DMS53 (cell line): ENCODE data around the gene CSMD2.
A peak's percentile ranks its signal among the peaks of the same experiment; 100 is the strongest.
"Not testable (repeated sequence)": the region's sequence is repeated elsewhere in the genome, so short reads cannot be mapped to it uniquely, and the experiment has no call there.

ENCODE experiments used
- DNase-seq: peaks from one replicate; lab custom pipeline; 2025; lab: John Stamatoyannopoulos, UW

The CSMD2 gene

DNA sequence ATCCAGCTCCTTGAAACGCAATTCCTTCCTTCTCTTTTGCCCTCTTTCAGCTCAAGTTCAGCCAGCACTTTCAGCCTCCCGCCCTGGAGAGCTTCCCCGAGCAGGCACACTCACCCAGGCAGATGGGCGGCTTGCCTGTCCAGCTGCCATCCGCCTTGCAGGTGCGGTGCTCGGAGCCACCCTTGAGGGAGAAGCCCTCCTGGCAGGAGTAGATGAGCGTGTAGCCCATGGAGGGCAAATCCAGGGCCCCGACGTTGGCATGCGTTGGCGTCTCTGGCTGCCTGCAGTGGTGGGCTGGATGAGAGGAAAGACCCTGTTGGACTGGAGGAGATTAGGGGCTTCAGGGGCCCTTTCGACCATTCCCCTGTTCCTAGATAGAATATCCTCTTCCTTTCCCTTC is 632.1 kb downstream of the CSMD2 start:
- DNase-seq, result no peak

DNA sequence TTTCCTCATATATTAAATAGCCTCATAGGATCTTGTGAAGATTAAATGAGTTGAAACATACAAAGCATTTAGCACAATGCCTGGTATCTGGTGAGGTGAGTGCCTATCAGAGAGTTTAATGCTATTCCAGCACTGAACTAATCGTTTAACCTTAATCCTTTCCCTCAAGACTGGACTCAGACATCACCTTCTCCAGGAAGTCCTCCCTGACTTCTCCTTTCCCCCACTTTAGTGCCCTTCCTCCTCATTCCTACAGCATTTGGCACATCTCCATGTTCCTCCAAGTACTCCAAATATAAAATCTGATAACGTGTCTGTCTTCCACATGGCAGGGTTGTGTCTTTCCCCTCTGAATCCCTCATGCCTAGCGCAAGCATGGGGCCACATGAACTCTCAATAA is 632.8 kb downstream of the CSMD2 start:
- no peak for DNase-seq

DNA sequence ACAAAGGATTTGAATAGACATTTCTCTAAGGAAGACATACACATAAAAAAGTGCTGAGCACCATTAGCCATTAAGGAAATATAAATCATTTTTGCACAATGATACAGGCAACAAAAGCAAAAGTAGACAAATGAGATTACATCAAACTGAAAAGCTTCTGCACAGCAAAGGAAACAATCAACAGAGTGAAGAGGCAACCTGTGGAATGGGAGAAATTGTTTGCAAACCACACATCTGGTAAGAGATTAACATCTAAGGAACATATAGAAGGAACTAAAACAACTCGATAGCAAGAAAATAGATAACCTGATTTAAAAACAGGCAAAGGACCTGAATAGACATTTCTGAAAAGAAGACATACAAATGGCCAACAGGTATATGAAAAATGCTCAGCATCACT is 635.1 kb downstream of the CSMD2 start:
- no peak for DNase-seq

DNA sequence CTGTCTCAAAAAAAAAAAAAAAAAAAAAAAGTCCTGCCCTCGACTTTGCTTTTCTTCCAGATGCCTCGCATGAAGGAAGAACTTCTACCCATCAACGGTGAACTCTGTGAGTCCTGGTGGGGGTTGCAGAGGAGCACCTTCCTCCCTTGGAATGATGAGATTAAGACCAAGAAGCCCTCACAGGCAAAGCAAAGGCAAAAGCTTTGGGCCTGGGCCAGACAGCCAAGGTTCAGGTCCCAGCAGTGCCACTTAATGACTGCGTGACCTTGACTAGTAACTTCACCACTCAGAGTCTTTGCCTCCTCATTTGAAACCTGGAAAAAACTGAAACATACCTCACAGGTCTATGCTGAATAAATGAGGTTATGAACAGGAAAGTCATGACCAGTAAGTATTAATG is 637.1 kb downstream of the CSMD2 start:
- no peak for DNase-seq

DNA sequence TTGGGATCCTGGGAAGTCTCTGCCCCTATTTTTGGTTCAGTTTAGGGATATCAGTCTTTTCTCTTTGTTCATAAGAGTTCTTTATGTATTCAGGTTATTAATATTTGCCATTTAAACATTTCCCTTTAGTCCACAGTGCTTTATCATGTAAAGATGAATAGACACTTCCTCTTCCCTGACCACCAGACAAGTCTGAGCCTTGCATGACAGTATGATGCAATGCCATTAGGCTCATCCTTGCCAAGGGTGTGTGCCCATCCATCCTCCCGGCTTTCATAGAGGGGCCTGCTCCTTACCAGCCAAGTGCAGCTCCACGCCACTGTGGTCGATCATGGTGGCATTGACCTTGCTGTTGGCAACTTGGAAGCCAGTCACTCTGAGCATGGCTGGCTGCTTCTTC is 640.4 kb downstream of the CSMD2 start:
- DNase-seq, result no peak

DNA sequence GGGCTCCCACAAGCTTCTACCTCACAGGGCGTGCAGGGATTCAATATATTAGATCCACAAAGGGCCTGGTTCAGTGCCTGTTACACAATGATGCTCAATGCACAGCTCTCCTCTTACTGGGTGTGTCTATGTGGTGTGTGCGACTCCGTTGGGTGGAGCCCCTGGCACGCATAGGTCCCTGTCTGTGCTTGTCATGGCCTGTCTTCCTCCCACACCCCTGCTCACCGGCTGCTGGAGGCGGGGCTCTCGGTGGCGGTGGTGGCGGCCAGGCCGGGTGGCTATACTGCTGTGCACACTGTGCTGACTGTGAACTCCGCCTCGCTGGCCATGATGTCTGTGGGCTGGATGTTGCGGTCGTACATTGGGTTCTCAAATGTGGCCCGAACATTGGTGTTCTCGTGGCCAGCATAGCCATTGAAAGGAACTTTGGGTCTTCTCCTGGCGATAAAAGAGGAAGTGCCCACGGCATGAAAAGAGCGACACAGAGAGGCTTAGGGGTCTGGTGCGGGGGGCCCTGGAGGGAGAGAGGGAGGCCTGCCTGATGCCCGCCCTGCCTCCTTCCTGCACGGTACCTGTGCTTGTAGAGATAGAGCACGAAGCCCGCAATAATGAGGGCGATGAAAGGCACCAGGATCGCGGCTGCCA is 645.7 kb downstream of the CSMD2 start:
- DNase-seq, result no peak

DNA sequence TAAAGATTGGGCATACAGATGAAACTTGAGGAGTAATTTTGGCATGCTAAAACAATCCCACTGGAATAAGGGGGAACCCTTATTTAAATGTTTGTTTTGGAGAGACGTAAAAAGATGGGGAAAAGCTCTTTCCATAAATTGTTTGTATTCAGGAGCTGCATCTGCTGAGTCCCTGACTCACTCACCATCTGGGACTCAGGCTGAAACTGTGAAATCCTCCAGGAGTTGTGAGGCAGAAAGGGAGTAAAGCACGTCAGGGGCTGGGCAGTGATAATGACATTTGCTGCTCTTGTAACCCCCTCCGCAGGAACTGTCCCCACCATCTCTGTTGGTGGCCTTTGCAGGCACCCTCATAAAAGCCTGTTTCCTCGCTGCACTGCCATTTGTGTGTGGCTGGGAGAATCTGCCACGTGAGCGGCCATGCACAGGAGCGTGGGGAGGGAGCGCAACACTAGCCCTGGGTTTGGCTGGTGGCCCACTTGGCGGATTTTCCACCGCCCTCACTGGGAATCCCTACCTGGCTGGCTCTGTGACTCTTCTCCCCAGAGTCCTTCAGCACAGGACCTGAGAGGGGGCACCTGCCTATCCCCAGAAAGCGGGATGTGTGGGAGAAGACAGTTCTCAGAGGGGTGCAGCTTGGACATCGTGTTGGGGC is 647.3 kb downstream of the CSMD2 start:
- DNase-seq, result no peak

DNA sequence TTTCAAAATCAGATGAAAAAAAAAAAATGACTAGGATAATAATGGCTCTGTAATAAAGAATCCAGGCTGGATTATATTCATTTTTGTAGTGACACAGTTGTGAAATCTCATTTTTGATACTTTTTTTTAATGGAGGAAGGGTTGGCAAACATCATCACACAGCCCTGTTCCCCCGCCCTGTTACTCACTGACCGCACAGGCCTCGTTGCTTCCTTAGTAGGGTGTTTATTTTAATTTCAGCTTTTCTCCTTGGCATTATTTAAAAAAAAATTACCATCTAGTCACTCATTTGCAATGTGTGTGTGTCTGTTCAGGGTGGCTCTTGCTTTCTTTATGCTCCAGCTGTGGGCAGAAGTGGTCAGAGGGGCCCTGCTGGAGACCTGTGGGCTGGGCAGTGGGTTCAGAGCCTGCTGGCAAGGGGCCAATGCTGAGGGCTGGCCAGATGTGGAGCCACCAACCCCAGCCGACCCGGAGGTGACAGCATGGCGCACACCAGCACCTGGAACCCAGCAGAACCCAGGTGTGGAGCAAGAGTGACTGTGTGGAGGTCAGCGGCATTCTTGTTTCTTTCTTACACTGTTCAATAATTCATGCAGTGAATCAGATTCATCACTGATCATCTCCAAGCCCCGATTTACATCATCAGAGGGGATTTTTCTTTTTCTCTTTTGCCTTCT is 648.0 kb downstream of the CSMD2 start:
- no peak for DNase-seq

DNA sequence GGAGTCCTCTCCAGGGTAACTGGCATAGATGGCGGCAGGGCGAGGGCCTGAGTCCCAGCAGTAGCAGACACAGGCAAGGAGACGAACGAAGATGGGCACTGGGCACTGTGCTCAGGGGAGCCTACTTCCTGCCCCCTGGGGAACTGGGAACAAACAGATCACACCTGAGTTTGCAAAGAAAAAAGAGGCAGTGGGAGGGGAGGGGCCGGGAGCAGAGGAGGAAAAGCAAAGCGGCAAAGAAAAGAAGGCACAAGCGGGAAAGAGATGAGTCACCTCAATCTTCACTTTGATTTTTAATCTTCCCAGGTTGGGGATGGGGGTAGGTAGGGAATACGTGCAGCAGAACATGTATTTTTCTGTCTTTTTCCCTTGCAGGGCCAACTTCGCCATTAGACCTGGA is 648.6 kb downstream of the CSMD2 start:
- no peak for DNase-seq

DNA sequence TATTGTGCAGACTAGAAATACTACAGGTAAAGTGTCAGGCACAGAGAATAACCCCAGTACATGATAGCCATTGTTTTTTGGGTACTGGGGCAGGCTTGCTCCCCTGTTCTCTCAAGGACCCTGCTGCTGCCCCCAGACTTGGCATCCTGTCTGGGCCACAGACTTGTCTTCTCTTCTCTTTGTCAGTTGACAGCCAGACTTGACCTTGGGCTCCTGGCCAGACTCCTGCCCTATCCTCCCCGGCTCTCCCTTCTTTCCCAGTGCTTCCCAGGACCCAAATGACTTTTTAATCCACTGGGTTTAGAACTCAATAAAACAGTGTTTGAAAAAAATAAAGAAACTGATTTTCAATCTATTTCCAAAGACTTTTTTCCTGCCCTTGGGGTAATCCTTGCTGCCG is 649.4 kb downstream of the CSMD2 start:
- no peak for DNase-seq

DNA sequence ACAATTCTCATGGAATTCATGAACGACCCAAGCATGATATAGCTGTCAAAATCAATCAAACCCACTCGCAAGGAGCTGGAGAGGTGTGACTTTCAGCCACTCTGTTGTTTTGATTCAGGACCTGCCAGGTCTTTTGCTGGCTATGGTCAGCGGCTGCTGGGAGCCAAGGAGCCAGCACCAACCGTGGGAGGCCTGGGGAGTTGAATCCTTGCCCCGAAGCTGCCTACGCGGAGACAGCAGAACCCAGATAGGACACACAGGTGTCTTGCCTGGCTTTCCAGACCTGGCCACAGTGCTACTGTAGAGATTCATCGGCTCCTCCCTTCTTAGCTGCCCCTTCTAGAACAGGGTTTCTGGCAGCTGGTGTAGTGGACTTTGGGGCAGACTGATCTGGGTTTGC is 649.9 kb downstream of the CSMD2 start:
- DNase-seq, result no peak

DNA sequence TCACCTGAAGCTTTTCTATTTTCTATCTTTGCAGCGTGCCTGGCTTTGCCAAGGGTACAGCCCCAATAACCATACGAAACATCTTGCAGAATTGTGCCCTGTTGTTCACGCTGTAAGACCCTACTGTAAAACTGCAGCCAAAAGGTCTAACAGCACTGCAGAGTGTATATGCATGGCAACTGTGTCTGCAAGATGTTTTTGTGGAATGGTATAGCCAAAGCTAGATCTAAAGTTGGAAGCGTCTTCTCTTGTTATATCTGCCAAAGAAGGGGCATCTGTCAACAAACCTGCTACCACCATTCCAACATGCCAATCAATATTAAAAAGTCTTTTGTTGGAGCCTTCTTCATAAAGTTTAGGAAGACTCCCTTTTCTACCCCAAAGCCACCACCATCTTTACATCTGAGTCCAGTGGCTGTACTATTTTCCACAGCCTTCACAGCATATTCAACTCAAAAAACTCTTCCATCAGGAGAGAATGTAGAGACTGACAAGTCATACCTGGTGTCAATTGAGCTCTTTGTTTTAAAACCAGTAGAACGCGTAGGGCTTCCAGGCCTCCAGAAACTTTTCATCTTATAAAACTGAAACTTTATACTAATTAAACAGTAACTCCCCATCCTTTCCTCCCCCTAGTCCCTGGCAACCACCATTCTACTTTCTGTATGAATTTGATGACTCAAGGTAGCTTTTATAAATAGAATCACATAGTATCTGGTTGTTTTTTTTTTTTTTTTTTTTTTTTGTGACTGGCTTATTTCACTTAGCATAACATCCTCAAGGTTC is 652.6 kb downstream of the CSMD2 start:
- peak; percentile 46 for DNase-seq

DNA sequence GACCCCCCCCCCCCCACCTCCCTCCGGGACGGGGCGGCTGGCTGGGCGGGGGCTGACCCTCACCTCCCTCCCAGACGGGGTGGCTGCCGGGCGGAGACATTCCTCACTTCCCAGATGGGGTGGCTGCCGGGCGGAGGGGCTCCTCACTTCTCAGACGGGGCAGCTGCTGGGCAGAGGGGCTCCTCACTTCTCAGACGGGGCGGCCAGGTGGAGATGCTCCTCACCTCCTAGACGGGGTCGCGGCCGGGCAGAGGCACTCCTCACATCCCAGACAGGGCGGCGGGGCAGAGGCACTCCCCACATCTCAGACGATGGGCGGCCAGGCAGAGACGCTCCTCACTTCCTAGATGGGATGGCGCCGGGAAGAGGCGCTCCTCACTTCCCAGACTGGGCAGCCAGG is 655.8 kb downstream of the CSMD2 start:
- DNase-seq, result not testable (repeated sequence)

DNA sequence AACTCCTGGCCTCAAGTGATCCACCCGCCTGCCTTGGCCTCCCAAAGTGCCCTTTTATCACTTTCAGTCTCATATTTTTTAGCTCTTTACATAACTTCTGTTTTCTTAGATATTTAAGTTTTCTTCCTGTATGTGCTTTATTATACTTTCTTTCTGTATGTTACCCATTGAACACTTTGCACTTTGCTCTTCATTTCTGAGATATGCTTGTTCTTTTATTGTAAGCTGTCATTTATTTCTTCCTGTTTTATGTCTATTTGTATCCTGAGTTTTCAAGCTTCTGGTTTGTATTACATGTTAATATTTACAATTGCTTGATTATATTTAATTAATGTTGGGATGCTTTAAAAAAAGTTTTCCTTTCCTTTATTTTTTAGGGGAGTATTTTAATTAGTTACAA is 656.9 kb downstream of the CSMD2 start:
- DNase-seq, result no peak

DNA sequence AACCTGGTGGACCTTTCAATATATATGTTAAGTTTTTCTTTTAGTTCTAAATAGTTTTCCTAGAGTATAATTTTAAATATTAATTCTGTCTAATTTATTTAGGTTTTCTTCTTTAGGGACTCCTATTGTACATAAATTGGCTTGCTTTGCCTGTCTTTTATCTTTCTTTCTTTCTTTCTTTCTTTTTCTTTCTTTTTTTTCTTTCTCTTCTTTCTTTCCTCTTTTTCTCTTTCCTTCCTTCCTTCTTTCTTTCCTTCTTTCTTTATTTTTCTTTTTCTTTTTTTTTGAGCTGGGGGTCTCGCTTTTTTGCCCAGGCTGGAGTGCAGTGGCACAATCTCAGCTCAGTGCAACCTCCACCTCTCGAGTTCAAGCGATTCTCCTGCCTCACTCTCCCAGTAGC is 657.4 kb downstream of the CSMD2 start:
- DNase-seq, result no peak

DNA sequence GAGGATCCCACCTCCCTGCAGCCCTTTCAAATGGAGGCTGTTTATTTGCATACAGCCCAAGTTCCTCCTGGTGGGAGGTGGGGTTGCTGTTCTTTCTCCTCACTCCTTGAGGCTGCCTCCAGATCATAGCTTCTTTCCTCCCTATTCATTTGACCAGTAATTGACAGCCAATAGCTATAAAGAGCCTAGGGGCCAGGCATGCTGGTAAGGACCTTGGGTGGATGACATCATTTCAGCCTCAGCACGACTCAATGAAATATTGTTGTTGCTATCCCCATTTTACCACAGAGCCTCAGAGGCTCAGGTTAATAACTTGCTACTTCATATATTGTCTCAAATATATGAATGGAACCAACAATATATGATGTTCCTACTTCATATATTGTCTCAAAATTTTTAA is 661.5 kb downstream of the CSMD2 start:
- DNase-seq, result no peak

DNA sequence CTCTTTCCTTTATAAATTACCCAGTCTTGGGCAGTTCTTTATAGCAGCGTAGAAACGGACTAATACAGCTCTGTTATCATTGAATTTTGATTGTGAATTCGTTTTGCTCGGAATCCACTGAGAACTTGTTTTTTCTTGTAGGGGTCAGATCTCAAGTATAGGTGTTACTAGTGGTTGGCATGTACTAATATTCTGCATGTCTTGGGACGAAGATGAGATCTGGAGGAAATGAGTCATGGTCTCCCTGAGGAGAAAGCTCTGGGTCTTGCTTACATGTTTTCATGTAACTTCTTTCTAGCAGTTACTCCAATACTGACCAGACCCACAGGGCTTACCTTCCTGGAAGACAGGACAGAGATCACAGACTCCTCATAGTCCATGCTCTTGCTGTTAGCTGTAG is 662.3 kb downstream of the CSMD2 start:
- no peak for DNase-seq

DNA sequence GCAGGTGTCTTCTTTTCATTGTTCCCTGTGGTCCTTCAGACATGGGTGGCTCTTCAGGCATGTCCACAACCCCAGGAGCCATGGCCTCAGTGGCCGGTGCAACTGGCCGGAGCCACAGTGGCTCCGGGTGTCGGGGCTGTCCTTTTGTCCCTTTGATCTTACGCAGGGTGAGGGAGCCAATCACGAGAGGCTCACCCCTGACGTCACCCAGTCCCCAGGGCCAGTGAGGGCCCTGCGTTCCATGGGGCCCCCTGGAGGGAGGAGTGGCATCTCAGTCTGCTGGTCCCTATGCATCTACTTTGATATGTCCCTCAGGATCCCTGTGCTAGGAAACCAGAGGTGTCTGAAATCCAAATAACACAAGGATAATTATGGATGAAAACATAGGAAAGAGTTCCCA is 663.3 kb downstream of the CSMD2 start:
- no peak for DNase-seq

DNA sequence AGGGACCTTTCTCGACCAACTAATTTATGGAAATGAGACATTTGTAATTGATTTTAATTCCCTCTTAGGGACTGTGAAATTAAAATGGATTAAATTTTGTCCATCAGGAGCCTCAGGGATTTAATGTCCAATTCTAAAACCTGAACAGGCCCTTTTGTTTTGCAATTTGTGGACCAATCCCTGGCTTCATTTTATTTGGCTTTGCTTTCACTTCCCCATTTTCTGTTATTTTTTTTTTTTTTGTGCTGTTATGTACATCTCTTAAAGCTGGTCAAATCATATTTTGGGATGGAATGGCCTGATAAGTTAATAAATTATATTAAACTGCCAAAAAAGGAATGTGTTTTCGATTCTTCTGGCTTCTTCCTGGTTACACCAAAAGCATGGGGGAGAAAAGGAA is 663.7 kb downstream of the CSMD2 start:
- DNase-seq, result no peak

DNA sequence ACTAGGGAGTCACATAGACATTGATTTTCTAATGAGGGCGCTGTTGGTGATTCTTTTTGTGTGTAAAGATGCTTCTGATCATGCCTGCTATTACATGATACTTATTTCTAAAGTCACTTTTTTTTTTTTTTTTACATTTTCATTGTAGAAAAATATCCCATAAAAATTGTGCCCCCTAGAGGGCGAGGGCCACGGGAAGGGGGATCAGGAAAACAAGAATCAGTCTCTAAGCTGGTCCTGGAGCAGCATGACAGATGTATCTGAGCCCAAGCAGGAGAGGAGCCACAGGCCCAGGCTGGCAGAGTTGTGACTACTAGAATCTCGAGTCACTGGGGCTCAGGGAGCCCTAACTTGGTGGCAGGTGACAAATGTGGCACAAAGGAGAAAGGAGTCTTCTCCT is 664.5 kb downstream of the CSMD2 start:
- peak; percentile 10 for DNase-seq

DNA sequence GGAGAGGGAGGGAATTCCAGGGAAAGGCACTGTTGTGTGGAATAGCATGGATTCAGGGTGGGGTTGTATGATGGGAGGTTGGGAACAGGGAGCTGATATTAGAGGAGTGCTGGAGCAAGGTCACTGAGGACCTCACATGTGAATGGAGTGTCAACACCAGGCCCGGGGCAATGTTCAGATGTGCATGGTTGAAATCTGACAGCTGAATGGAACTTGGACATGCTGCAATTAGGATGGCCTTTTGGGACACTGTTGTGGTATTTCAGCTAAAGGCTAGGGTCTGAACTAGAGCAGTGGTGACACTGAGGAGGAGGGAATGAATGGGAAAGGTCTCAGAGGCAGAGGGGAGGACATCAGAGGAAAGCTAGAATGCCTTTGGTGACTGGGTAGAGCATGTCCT is 667.6 kb downstream of the CSMD2 start:
- no peak for DNase-seq

DNA sequence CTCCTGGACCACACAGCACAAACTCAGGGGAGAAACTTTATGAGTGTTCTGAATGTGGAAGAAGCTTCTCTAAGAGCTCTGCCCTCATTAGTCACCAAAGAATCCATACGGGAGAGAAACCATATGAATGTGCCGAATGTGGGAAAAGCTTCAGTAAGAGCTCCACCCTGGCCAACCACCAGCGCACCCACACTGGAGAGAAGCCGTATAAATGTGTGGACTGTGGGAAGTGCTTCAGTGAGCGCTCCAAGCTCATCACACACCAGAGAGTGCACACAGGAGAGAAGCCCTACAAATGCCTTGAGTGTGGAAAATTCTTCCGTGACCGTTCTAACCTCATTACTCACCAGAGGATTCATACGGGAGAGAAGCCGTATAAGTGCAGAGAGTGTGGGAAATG is 670.1 kb downstream of the CSMD2 start:
- DNase-seq, result peak; percentile 11

DNA sequence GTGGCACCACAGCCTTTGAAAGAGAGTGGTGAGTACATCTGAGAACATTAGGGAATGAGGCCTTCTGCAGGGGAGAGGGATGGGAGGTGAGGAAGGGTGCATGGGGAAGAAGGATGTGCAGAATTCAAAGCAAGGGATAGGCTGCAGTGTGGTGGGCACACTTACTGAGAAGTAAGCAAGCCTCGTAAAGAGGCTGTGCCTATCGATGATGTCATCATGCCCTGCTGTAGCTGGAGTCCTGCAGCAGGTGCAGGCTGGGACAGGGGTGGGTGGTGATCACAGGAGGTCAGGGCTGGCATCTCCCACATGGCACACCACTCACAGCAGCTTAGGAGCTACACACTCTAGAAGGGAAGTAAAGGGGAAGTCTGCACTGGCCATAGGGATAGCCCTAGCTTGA is 676.4 kb downstream of the CSMD2 start:
- no peak for DNase-seq
